Smooth muscle cell of bladder (primary cell): Measurements from ENCODE around the gene ZNF48. TPM values are rescaled to one million over a fixed set of nuclear protein-coding genes. Genes with fewer than 3 reads are reported as not detected.

Source experiments
- total RNA-seq: library from RNA; depleted of rRNA; stranded (reverse); fragments of >200 nt; gene quantifications from 2 replicates; pipeline ENCODE4 v1.2.3, GENCODE V29; 2014

ZNF48 gene
- total RNA-seq = 4.6 and 5.5 TPM in 2 replicates

GRCh38 chr16:30395155-30395991, at the start of gene ZNF48:
Gene ZNF48 (plus strand): TSS chr16:30395420. CDS start chr16:30395795, 375 bp downstream.

GRCh38 chr16:30355144-30355953, 39.9 kb upstream of the ZNF48 start, which contains the start of gene CD2BP2:
Gene CD2BP2 (minus strand): TSS chr16:30355308. CDS start chr16:30354681, 627 bp downstream.

GRCh38 chr16:30370456-30371247, 24.6 kb upstream of the ZNF48 start, which contains the start of gene TBC1D10B:
Gene TBC1D10B (minus strand): TSS chr16:30370494. CDS start chr16:30370183, 311 bp downstream.

GRCh38 chr16:30374538-30374937, 20.7 kb upstream of the ZNF48 start, which contains the start of gene MYL11:
Gene MYL11 (plus strand): TSS chr16:30374802. CDS start chr16:30374858, 56 bp downstream.

GRCh38 chr16:30382111-30382881, 12.9 kb upstream of the ZNF48 start, which contains the start of gene SEPTIN1:
Gene SEPTIN1 (minus strand): TSS chr16:30382561. CDS start chr16:30382542, 19 bp downstream.

GRCh38 chr16:30407102-30407803, 12.0 kb downstream of the ZNF48 start, which contains the start of gene ZNF771:
Gene ZNF771 (plus strand): TSS chr16:30407606. CDS start chr16:30408054, 448 bp downstream.

GRCh38 chr16:30429678-30430427, 34.6 kb downstream of the ZNF48 start, which contains the start of gene DCTPP1:
Gene DCTPP1 (minus strand): TSS chr16:30430030. CDS start chr16:30429980, 50 bp downstream.

GRCh38 chr16:30445408-30446202, 50.4 kb downstream of the ZNF48 start, which contains the start of gene SEPHS2:
Gene SEPHS2 (minus strand): TSS chr16:30445874. CDS start chr16:30445727, 147 bp downstream.

Other genes with a start within 250 kb of the ZNF48 start
- 0.46 and 0.71 TPM in 2 replicates for gene CORO1A, start 211.8 kb upstream of the ZNF48 start, total RNA-seq
- gene BOLA2B, start 201.8 kb upstream of the ZNF48 start, total RNA-seq = 20.8 and 31.1 TPM in 2 replicates
- gene SLX1A, start 201.5 kb upstream of the ZNF48 start, total RNA-seq = 20.9 and 21.2 TPM in 2 replicates
- gene SULT1A3, start 196.2 kb upstream of the ZNF48 start, total RNA-seq = 2.4 and 3.4 TPM in 2 replicates
- gene NPIPB13, start 146.9 kb upstream of the ZNF48 start, total RNA-seq = 0.43 and 1.8 TPM in 2 replicates
- 33.8 and 39.1 TPM in 2 replicates for gene CD2BP2, start 40.1 kb upstream of the ZNF48 start, total RNA-seq
- 17.1 and 19.9 TPM in 2 replicates for gene TBC1D10B, start 24.9 kb upstream of the ZNF48 start, total RNA-seq
- gene MYL11, start 20.6 kb upstream of the ZNF48 start, total RNA-seq = not detected in 2 replicates
- gene SEPTIN1, start 12.9 kb upstream of the ZNF48 start, total RNA-seq = not detected in 2 replicates
- gene ZNF771, start 12.2 kb downstream of the ZNF48 start, total RNA-seq = 9.8 and 10.5 TPM in 2 replicates
- gene DCTPP1, start 34.6 kb downstream of the ZNF48 start, total RNA-seq = 5.5 and 6.9 TPM in 2 replicates
- gene SEPHS2, start 50.5 kb downstream of the ZNF48 start, total RNA-seq = 11.1 and 13.7 TPM in 2 replicates
- not detected in 2 replicates for gene ITGAL, start 77.3 kb downstream of the ZNF48 start, total RNA-seq
- 9.5 and 12.8 TPM in 2 replicates for gene ZNF768, start 131.1 kb downstream of the ZNF48 start, total RNA-seq
- gene ZNF747, start 139.4 kb downstream of the ZNF48 start, total RNA-seq = 6.7 and 8.4 TPM in 2 replicates
- gene ZNF764, start 163.0 kb downstream of the ZNF48 start, total RNA-seq = 2.1 and 2.8 TPM in 2 replicates
- 12.1 and 12.9 TPM in 2 replicates for gene ZNF688, start 176.3 kb downstream of the ZNF48 start, total RNA-seq
- 7.9 and 8.4 TPM in 2 replicates for gene ZNF785, start 190.3 kb downstream of the ZNF48 start, total RNA-seq
- 3.8 and 4.4 TPM in 2 replicates for gene ZNF689, start 215.0 kb downstream of the ZNF48 start, total RNA-seq